ENCODE data around the gene NHLH1. TPM values are rescaled to one million over a fixed set of nuclear protein-coding genes. Genes with fewer than 3 reads are reported as not detected.

NHLH1 gene
- total RNA-seq, 2 experiments from 2014 or later = 0.22 to 0.45 TPM

DNA sequence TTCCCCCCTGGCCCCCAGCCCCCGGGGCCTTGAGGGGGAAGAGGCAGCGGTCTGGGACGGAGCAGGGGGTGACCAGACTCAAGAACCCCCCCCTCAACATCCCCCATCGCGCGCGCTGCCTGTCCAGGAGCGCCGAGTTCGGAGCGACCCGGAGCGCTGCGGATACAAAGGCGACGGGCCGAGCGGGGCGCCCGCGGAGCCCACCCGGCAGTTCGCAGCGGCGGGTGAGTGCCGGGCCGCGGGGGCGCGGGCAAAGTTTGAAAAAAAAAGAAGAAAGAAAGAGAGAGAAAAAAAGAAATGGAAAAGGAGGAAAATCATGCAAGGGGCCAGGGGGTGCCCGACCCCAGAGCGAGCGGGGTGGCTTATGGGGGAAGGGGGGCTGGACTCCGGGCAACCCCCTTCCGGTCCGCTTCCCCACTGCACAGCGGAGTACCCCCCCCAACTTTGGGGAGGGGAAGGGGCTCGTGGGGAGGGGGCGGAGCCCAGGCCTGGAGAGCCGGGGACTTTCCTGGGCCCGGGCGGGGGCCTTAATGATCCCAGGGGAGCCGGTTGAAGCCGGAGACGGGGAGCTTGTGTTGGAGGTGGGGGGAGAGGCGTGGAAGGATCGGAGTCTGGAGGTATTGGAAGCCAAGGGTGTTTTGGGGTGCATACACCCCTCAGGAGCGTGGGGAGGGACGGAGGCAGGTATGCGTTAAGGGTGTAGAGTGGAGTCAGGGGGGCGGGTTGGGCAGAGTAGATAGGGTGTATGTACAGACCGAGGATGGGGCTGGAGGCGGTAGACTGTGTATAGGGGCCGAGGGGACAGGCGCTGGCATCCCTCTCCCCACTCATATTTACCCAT lies 34.0 kb downstream of the NHLH1 start:
- no peak for DNase-seq
- ChIA-PET POLR2A (interaction anchor here (0.6 kb wide), 1 partner anchor 36 kb away, joined by 3 read pairs; no protein-coding TSS in a partner anchor), CTCF (no interaction called here)
- TF ChIP-seq CTCF (IDR thresholded peaks at IDR 0.05) = no peak
- peak; percentile 63 for ATAC-seq
- Mint-ChIP-seq H3K27ac (no peak overlapping the region), H3K9me3 (no peaks in the 10 kb centered on the region), H3K36me3 (ENCODE audit: low read depth) (no peaks in the 10 kb centered on the region), H3K4me3 (peak overlapping the region; percentile 37), H3K27me3 (peaks cover 11% of the 10 kb centered on the region), H3K4me1 (ENCODE audit: low read depth) (peaks cover 7% of the 10 kb centered on the region)
- intact Hi-C loops (cut with micrococcal nuclease) = no loop called here

DNA sequence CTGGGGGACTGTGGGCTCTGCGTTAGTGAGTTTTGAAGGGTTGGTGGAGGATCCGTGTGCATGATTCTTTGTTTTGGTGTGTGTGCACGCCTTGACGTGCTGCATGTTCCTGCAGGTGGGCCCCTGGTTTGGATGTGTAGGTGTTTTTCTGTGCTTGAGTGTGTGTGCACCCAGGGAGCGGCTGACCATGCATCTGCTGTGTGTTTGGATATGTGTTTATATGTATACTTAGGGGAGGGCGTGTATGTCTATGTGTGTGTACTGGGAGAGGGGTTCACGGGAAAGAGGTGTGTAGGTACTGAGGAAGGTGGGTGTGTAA lies 34.6 kb downstream of the NHLH1 start:
- ATAC-seq = no peak
- peaks cover 7% of the 10 kb centered on the region for H3K4me1 Mint-ChIP-seq (ENCODE audit: low read depth)
- POLR2A ChIA-PET = no interaction called here

GRCh38 chr1:160402001-160402795 lies 35.3 kb downstream of the NHLH1 start:
- H3K9me3 Mint-ChIP-seq = no peaks in the 10 kb centered on the region
- ATAC-seq (no peak), DNase-seq (no peak)
- POLR2A ChIA-PET = interaction anchor here (0.8 to 1.5 kb wide), 2 partner anchors 26 to 148 kb away, joined by 3 read pairs; no protein-coding TSS in a partner anchor
- CTCF ChIA-PET = interaction anchor here (0.7 to 1.2 kb wide), 2 partner anchors 26 to 216 kb away, joined by 3 to 4 read pairs; no protein-coding TSS in a partner anchor
- intact Hi-C loops (cut with micrococcal nuclease) = no loop called here
- H3K4me1 Mint-ChIP-seq (ENCODE audit: low read depth) = peaks cover 7% of the 10 kb centered on the region
- no peak for TF ChIP-seq CTCF (IDR thresholded peaks at IDR 0.05)
- H3K27me3 Mint-ChIP-seq = peaks cover 10% of the 10 kb centered on the region
- H3K4me3 Mint-ChIP-seq = no peak overlapping the region
- H3K36me3 Mint-ChIP-seq (ENCODE audit: low read depth) = no peaks in the 10 kb centered on the region
- no peak overlapping the region for H3K27ac Mint-ChIP-seq

More for the DNA sequence above, 34.6 kb downstream of the NHLH1 start:
- CTCF ChIA-PET = no interaction called here
- DNase-seq = no peak
- intact Hi-C loops (cut with micrococcal nuclease) = no loop called here
- no peaks in the 10 kb centered on the region for H3K36me3 Mint-ChIP-seq (ENCODE audit: low read depth)
- H3K4me3 Mint-ChIP-seq = peak overlapping the region; percentile 37
- H3K27ac Mint-ChIP-seq = no peak overlapping the region
- H3K27me3 Mint-ChIP-seq = peaks cover 10% of the 10 kb centered on the region
- no peaks in the 10 kb centered on the region for H3K9me3 Mint-ChIP-seq
- no peak for TF ChIP-seq CTCF (IDR thresholded peaks at IDR 0.05)

- intact Hi-C loops (cut with micrococcal nuclease) = no loop called here
- Mint-ChIP-seq H3K4me1 (ENCODE audit: low read depth) (peaks cover 7% of the 10 kb centered on the region), H3K27ac (no peak overlapping the region), H3K9me3 (no peaks in the 10 kb centered on the region), H3K4me3 (no peak overlapping the region), H3K27me3 (peaks cover 10% of the 10 kb centered on the region), H3K36me3 (ENCODE audit: low read depth) (no peaks in the 10 kb centered on the region)
- ChIA-PET POLR2A (interaction anchor here (1.5 kb wide), 1 partner anchor 25 kb away, joined by 3 read pairs; no protein-coding TSS in a partner anchor), CTCF (interaction anchor here (1.2 kb wide), 1 partner anchor 215 kb away, joined by 4 read pairs; no protein-coding TSS in a partner anchor)
- DNase-seq = no peak
- TF ChIP-seq CTCF (IDR thresholded peaks at IDR 0.05) = no peak
- no peak for ATAC-seq
Measured at GRCh38 chr1:160403244-160403643, 36.4 kb downstream of the NHLH1 start.

DNA sequence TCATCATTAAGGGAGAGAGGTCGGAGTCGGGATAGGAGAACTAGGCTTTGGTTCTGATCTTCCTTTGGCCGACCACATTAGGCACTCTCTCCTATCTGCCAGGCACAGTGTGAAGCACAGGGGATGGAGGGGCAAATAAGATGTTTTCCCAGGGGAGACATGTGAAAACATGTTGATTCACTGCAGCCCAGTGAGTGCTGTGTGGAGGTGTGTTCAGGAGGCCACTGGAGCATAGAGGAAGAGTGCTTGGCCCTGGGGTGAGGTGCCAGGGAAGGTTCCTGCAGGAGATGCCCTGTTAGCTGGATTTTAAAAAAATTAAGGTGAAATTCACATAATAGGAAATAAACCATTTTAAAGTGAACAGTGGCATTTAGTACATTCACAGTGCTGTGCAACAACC lies 37.2 kb downstream of the NHLH1 start:
- CTCF ChIA-PET = no interaction called here
- ATAC-seq = no peak
- DNase-seq = no peak
- Mint-ChIP-seq H3K4me3 (no peak overlapping the region), H3K27me3 (peaks cover 10% of the 10 kb centered on the region), H3K4me1 (ENCODE audit: low read depth) (peaks cover 7% of the 10 kb centered on the region), H3K9me3 (no peaks in the 10 kb centered on the region), H3K27ac (no peak overlapping the region), H3K36me3 (ENCODE audit: low read depth) (no peaks in the 10 kb centered on the region)
- intact Hi-C loops (cut with micrococcal nuclease) = no loop called here
- TF ChIP-seq CTCF (IDR thresholded peaks at IDR 0.05) = no peak
- POLR2A ChIA-PET = no interaction called here

All from activated CD8-positive, alpha-beta T cell treated with anti-CD3 and anti-CD28 coated beads for 36 hours (primary cell).